Endothelial cell of umbilical vein (primary cell): ENCODE data around the gene PRKCSH. TPM values are rescaled to one million over a fixed set of nuclear protein-coding genes. Genes with fewer than 3 reads are reported as not detected.

Experiments
- BruUV-seq: library from RNA; stranded (reverse); fragments of 400-500 nt; replicated peaks from 2 replicates; lab custom pipeline; 2021; lab: Mats Ljungman, UMichigan
- CTCF ChIA-PET: fragments of 300-600, 350-600 bp; sonication (Branson Sonifier 250); formaldehyde crosslinking; loops from one replicate; lab custom pipeline; 2021; ENCODE audit warnings: antibody characterized with exemption, inconsistent platforms; lab: Charles Lee
- POLR2A ChIA-PET: fragments of 300-600, 350-600 bp; sonication (Branson Sonifier 250); formaldehyde crosslinking; loops from one replicate; lab custom pipeline; 2021; ENCODE audit warnings: antibody characterized with exemption, inconsistent platforms; lab: Charles Lee
- DNase-seq: peaks from one replicate; pipeline ENCODE4 v3.0.0-alpha.2; 2011; ENCODE audit warnings: low read depth, low spot score
- FAIRE-seq: peaks from 2 replicates; lab custom pipeline; 2011; peaks lifted over from hg19 to GRCh38; lab: Jason Lieb, UNC
- H2AFZ ChIP-seq: 2 replicates; pipeline ENCODE4 v1.6.0; 2012; ENCODE audit warnings: low read depth, low read length, control low read depth, inconsistent platforms
- H3K27ac ChIP-seq: 2 replicates; pipeline ENCODE4 v1.5.1; 2011; ENCODE audit warnings: low read depth, mild to moderate bottlenecking, control low read depth, low read length, moderate library complexity; ENCODE audit not compliant: insufficient read depth
- H3K27me3 ChIP-seq, 2 experiments: 2 replicates each; pipeline versions ENCODE4 v1.6.0 to v1.6.1; 2011; ENCODE audit warnings: low read length in 2 of 2, mixed read lengths in 1 of 2; ENCODE audit not compliant: control insufficient read depth in 2 of 2, insufficient read depth in 2 of 2
- H3K36me3 ChIP-seq, 2 experiments: 2 replicates in 1 of 2; 3 replicates in 1 of 2; pipeline ENCODE4 v1.5.1; 2011; ENCODE audit warnings: low read length in 2 of 2, mild to moderate bottlenecking in 1 of 2, moderate library complexity in 1 of 2; ENCODE audit not compliant: control insufficient read depth in 2 of 2, insufficient read depth in 2 of 2; ENCODE audit errors: extremely low read depth in 1 of 2
- H3K4me1 ChIP-seq: 3 replicates; pipeline ENCODE4 v1.5.1; 2011; ENCODE audit warnings: mild to moderate bottlenecking, low read length; ENCODE audit not compliant: control insufficient read depth, insufficient read depth; ENCODE audit errors: extremely low read depth
- H3K4me2 ChIP-seq: 2 replicates; pipeline ENCODE4 v1.6.1; 2011; ENCODE audit warnings: low read length, control low read depth, mixed read lengths; ENCODE audit not compliant: insufficient read depth
- H3K4me3 ChIP-seq, 3 experiments: fragments of 200-600 bp in 1 of 3; sonication (generic), shearing (Covaris generic) in 1 of 3; replicated peaks in 1 of 3; 2 replicates each; pipeline ENCODE4 v1.5.1; 2011 to 2016; ENCODE audit warnings: control low read depth in 3 of 3, low read length in 3 of 3, mild to moderate bottlenecking in 2 of 3, inconsistent platforms in 1 of 3, low read depth in 1 of 3, moderate library complexity in 1 of 3; ENCODE audit not compliant: insufficient read depth in 1 of 3
- H3K79me2 ChIP-seq: 2 replicates; pipeline ENCODE4 v1.6.0; 2012; ENCODE audit warnings: low read length, inconsistent platforms; ENCODE audit not compliant: control insufficient read depth, insufficient read depth
- H3K9ac ChIP-seq: replicated peaks from 2 replicates; pipeline ENCODE3; 2011; ENCODE audit warnings: low read length, control low read depth; ENCODE audit not compliant: insufficient read depth; ENCODE audit errors: extremely low read depth
- H3K9me1 ChIP-seq: replicated peaks from 3 replicates; pipeline ENCODE4 v1.6.0; 2011; ENCODE audit warnings: mild to moderate bottlenecking, low read length; ENCODE audit not compliant: control insufficient read depth, insufficient read depth; ENCODE audit errors: extremely low read depth
- H3K9me3 ChIP-seq: replicated peaks from 2 replicates; pipeline ENCODE4 v1.5.1; 2012; ENCODE audit warnings: low read length, inconsistent platforms; ENCODE audit not compliant: control insufficient read depth, insufficient read depth
- H4K20me1 ChIP-seq: replicated peaks from 2 replicates; pipeline ENCODE3; 2011; ENCODE audit warnings: mild to moderate bottlenecking, low read length; ENCODE audit not compliant: control insufficient read depth, insufficient read depth; ENCODE audit errors: extremely low read depth
- EZH2 ChIP-seq: IDR thresholded peaks from 2 replicates; pipeline ENCODE4 v1.6.1; 2012; ENCODE audit warnings: borderline replicate concordance, low read depth, mild to moderate bottlenecking, moderate library complexity, low read length, inconsistent platforms; ENCODE audit not compliant: severe bottlenecking
- FOS ChIP-seq: IDR thresholded peaks from 2 replicates; pipeline ENCODE4 v1.6.1; 2011; ENCODE audit warnings: mild to moderate bottlenecking, low read length, moderate library complexity, borderline replicate concordance; ENCODE audit not compliant: insufficient read depth
- GATA2 ChIP-seq: IDR thresholded peaks from 2 replicates; pipeline ENCODE4 v1.7.0; 2011; ENCODE audit warnings: low read depth, mild to moderate bottlenecking, moderate library complexity, mixed read lengths, low read length; ENCODE audit not compliant: insufficient read length, insufficient read depth
- JUN ChIP-seq: IDR thresholded peaks from 2 replicates; pipeline ENCODE4 v1.6.1; 2011; ENCODE audit warnings: borderline replicate concordance, low read depth; ENCODE audit not compliant: insufficient read length, insufficient read depth
- MYC ChIP-seq: IDR thresholded peaks from one replicate; pipeline ENCODE4 v1.6.1; 2011; ENCODE audit warnings: mild to moderate bottlenecking, low read depth, low read length
- POLR2A ChIP-seq: IDR thresholded peaks from 2 replicates; pipeline ENCODE4 v1.6.1; 2012; ENCODE audit warnings: low read depth, mild to moderate bottlenecking, control low read depth, low read length
- POLR2AphosphoS5 ChIP-seq: IDR thresholded peaks from 2 replicates; pipeline ENCODE4 v1.6.1; 2012; ENCODE audit warnings: low read depth, mild to moderate bottlenecking, control low read depth, low read length, moderate library complexity; ENCODE audit not compliant: insufficient read depth
- dilution Hi-C: fragments of 300-500 bp; cut with MboI; formaldehyde crosslinking; loops from one replicate; pipeline ENCODE4 v1.15.0; 2019; ENCODE audit warnings: low sequenced_read_pairs; ENCODE audit not compliant: extremely low pct_ligation_motif_present
- intact Hi-C: fragments of 100-400 bp; cut with micrococcal nuclease; formaldehyde crosslinking; loops from one replicate; pipeline ENCODE4 v1.10.0; 2022
- polyA plus RNA-seq, 4 experiments: library from polyadenylated mRNA; depleted of rRNA in 3 of 4; stranded (reverse) in 3 of 4; unstranded in 1 of 4; fragments of >200 nt; gene quantifications; 2 replicates each; pipeline versions ENCODE4 v1.2.1 to v1.2.3, GENCODE V29; 2011 to 2012; ENCODE audit warnings: missing spikeins in 1 of 4
- total RNA-seq: library from RNA; stranded (reverse); gene quantifications from 2 replicates; pipeline ENCODE4 v1.2.3, GENCODE V29; 2021
- TF ChIP-seq, protein P1 (sequence below), 2 donors: IDR thresholded peaks; 1 replicate in 1 of 2; 2 replicates in 1 of 2; pipeline ENCODE4 v1.5.1; 2011; ENCODE audit warnings: low read length in 2 of 2, mild to moderate bottlenecking in 2 of 2, moderate library complexity in 2 of 2, control low read depth in 1 of 2, inconsistent platforms in 1 of 2, low read depth in 1 of 2; ENCODE audit not compliant: insufficient read depth in 1 of 2; ENCODE audit errors: extremely low read depth in 1 of 2
- TF ChIP-seq, protein P2 (sequence below): IDR thresholded peaks from 2 replicates; pipeline ENCODE4 v1.6.1; 2011; ENCODE audit not compliant: insufficient read depth, insufficient read length

Gene PRKCSH
- total and polyA plus RNA-seq, 2 donors (not counting 3 experiments of a cell fraction or from before 2014, with no cell fraction given): 215 to 425 TPM

DNA sequence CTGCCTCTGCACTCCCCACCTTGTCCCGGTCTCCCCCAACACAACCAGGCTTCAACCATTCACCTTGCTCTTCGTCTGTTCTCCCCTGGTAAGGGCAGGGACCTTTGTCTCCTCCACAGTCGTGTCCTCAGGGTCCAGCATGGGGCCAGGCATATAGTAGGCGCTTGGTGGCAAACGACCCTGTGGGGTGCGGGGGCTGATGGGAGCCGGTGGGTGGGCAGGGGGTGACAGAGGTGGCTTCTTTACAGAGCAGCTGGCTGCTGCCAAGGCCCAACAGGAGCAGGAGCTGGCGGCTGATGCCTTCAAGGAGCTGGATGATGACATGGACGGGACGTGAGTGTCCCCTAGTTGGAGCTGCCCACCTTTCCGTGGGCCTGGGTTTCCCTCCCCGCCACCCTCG, 9.7 kb downstream of the PRKCSH start:
- no peaks in the 10 kb centered on the region for H4K20me1 ChIP-seq
- POLR2A ChIA-PET: no interaction called here
- no peak for FAIRE-seq
- no peak for TF ChIP-seq FOS
- TF ChIP-seq MYC: no peak
- TF ChIP-seq, protein P1, sequence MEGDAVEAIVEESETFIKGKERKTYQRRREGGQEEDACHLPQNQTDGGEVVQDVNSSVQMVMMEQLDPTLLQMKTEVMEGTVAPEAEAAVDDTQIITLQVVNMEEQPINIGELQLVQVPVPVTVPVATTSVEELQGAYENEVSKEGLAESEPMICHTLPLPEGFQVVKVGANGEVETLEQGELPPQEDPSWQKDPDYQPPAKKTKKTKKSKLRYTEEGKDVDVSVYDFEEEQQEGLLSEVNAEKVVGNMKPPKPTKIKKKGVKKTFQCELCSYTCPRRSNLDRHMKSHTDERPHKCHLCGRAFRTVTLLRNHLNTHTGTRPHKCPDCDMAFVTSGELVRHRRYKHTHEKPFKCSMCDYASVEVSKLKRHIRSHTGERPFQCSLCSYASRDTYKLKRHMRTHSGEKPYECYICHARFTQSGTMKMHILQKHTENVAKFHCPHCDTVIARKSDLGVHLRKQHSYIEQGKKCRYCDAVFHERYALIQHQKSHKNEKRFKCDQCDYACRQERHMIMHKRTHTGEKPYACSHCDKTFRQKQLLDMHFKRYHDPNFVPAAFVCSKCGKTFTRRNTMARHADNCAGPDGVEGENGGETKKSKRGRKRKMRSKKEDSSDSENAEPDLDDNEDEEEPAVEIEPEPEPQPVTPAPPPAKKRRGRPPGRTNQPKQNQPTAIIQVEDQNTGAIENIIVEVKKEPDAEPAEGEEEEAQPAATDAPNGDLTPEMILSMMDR (IDR thresholded peaks at IDR 0.05; ENCODE audit: extremely low read depth in 1 of 2, insufficient read depth in 1 of 2, low read depth in 1 of 2, low read length in 2 of 2): no peak
- no peak for TF ChIP-seq POLR2AphosphoS5
- no peak for TF ChIP-seq GATA2
- TF ChIP-seq EZH2: no peak
- no peak for TF ChIP-seq POLR2A
- TF ChIP-seq, protein P2, sequence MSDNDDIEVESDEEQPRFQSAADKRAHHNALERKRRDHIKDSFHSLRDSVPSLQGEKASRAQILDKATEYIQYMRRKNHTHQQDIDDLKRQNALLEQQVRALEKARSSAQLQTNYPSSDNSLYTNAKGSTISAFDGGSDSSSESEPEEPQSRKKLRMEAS: no peak
- TF ChIP-seq JUN: no peak
- no peaks in the 10 kb centered on the region for H3K27me3 ChIP-seq
- intact Hi-C loops (no loop called here), dilution Hi-C loops (no loop called here)
- no peak overlapping the region for H2AFZ ChIP-seq
- CTCF ChIA-PET: interaction anchor here (0.9 to 4.7 kb wide), 7 partner anchors 18 to 202 kb away, joined by 3 to 51 read pairs (median 5); no protein-coding TSS in a partner anchor
- no peak overlapping the region for H3K9ac ChIP-seq
- H3K79me2 ChIP-seq: no peaks in the 10 kb centered on the region
- BruUV-seq: no TSS peak
- no peaks in the 10 kb centered on the region for H3K9me3 ChIP-seq
- H3K4me1 ChIP-seq: no peaks in the 10 kb centered on the region
- no peaks in the 10 kb centered on the region for H3K9me1 ChIP-seq
- no peak overlapping the region for H3K4me3 ChIP-seq
- H3K36me3 ChIP-seq: peaks cover 7 to 43% of the 10 kb centered on the region in 2 experiments
- H3K4me2 ChIP-seq: no peak overlapping the region
- H3K27ac ChIP-seq: no peak overlapping the region
- DNase-seq: no peak
